Stimulated activated CD4-positive, alpha-beta T cell treated with anti-CD3 and anti-CD28 coated beads, Interleukin-15, amount 100 ng/mL, for 1 hour (primary cell): ENCODE results near the gene NDST1.
"Not testable (repeated sequence)": the region's sequence is repeated elsewhere in the genome, so short reads cannot be mapped to it uniquely, and the experiment has no call there.

ENCODE experiments used
- DNase-seq, 2 donors: peaks; one replicate each; pipeline ENCODE4 v3.0.0-alpha.2; 2020; ENCODE audit warnings: low read depth in 1 of 2, low spot score in 1 of 2

The NDST1 gene

DNA sequence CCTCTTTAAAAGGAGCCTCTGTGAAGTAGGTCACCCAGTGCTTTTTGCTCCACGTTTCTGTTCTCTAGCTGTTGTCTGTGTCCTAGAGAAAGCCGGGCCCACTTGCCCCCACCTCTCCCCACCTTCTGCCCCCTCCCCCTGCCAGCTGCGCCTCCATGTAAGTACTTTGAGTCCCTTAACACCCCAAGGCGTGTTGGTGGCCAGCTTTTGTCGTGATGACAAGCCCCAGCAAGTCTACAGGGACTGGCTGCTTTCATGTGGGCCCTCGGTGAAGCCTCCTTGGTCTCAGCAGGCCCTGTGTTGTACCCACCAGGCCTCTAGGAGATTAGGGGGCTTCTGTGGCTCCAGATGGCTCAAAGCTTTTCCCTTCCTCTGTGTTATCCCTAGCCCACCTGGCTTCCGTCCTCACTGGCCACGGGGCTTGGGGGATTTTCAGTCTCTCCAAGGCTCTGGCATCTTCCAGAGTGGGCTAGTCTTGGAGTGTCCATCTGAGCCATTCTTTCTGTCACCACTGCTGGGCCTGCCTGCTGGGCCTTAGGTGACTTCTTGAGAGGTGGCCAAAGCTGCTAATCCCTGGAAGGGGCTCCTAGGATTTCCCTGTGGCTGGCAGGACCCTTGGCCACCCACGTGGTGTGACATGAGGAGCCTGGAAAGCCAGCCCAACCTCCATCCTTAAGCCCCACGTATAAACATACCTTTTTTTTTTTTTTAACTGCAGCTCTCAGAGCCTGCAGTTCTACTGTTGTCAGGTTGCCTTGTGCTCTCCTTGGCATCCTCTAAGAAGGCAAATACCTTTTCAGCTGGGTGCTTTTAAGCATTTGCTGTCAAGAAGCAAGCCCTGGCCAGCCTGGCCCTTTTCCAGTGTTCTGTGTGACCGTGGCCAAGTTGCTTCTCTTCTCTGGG lies 1.1 kb upstream of the NDST1 start:
- no peak for DNase-seq

DNA sequence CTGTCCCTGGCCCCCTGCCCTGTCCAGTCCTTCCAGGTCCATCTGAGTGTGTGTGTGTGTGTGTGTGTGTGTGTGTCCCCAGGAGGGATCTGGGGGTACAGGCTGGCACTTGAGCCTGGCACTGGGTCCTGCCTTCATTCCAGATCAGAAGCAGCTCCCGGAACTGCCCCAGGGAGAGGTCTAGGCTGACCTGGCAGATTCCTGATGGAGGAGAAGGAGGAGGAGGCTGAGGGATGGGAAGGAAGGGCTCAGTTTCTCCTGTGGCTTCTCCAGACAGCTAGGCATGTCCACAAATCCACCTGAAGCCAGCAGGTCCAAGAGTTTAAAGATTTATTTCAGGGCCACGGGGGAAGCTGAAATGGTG lies 328 bp downstream of the NDST1 start:
- DNase-seq: no peak

DNA sequence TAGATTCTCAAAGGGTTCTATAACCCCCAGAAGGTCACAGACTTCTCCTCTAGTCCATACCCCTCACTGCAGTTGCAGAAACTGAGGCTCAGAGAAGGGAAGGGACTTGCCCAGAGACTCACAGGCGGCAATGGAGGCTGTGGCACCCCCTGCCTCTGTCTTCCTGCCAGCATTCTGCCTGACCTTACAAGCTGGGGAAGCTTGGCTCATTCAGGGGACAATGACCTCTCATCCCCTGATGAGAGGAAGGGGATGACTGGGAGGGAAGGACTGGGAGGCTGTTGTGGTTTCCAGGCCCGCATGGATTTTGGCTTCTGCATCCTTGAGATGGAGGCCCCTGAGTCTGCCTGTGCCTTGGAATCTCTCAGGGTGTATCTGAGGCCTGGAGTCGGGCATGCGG lies 897 bp downstream of the NDST1 start:
- DNase-seq: no peak

DNA sequence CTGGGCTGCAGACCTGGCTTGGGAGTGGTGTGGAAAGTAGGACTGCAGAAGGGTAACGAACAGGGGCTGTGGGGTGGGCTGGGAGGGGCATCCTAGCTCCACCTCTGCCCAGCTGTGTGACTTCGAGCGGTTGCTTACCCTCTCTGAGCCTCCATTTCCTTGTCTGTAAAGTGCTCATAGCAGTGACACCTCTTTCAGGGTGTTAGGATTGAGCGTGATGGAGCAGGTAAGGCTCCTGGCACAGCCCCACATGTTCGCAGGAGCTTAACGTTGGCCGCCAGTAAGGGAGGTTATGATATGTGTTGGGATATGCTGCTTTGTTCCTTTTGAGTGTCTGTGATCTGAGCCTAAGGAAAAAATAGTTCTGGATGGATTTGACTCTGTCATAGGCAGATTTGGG lies 2.1 kb downstream of the NDST1 start:
- no peak for DNase-seq

DNA sequence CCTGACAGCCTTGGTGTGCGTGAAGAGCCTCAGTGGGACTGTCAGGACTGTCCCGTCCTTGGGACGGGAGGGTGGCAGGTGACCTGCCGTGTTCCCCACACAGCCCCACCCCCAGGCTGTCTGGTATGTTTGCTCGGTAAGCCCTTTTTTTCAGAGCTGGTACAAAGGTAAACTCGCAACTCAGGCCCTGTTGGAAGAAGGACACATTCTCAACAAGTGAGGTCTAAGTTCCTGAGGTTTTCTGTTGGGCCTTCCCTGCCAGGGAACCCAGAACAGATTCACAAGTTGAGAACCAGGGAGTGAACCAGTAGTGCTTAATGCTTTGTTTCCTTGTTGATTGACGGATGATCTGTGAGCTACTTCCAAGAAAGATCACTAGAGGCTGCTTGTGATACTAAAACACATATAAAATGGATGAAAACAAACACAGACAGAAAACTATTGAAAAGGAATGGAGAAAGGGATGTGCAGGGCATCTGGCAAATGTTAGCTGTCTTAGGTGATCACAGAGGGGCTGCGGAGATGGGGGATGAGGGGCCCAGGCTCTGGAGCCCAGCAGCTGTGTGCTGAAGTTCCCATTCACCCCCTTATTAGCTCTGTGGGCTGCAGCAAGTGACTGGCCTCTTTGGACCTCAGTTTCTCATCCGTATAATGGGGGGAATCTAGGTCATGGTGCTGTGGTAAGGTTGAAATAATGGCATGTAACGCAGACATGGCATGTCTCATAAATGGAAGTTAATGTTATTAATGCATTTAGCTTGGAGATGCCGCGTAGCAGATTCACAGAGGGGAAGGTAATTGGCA lies 2.7 kb downstream of the NDST1 start:
- DNase-seq: no peak

DNA sequence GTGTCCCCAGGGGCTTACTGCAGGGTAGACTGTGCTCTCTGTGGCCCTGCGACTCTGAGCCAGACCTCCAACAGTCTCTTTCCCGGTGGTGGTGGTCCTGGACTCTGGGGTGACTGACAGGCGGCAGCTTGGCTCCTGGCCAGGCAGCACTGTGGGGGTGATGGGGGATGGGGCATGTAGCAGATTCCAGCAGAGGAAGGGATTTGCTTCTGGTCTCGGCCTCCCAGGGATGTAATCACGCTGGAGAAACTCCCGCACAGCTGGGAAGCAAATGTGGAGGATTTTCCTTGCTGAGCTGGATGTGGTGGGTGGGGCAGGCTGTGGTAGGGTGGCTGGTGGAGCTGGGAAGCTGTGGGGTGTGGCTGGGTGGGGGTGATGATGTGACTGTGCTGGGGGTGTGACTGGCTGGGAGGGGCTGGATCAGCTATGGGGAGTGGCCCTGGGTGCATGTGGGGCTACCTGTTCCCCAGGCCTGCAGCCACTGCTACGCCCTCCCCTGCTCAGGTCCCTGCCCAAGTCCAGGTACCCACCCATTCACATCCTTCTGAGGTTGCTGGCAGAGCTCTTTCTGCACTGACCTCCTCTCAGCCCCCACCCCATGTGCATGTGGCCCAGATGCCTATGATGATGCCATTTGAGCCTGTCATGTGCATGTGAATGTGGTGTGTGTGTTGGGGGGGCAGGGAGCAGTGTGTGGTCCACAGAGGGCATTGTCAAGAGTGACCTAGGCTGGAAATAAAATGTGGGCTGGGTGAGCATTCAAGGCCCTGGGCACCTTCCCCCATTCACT lies 3.8 kb downstream of the NDST1 start:
- DNase-seq: no peak

DNA sequence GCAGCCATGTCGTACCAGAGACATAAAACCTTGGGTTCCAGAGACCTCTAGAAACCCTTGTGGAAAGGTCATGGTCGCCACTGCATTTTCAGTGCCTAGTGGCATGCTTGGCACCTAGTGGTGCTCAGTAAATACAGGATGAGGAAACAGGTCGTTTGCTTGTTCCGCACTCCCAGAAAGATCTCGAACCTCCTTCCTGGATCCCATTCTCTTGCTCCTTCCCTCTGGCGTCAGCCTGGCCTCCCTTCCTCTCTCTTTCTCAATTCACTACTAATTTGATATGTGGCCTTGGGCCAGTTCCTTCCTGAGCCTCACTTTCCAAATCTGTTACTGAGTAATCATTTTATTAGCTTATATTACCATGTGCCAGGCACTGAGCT lies 4.4 kb downstream of the NDST1 start:
- DNase-seq: no peak

DNA sequence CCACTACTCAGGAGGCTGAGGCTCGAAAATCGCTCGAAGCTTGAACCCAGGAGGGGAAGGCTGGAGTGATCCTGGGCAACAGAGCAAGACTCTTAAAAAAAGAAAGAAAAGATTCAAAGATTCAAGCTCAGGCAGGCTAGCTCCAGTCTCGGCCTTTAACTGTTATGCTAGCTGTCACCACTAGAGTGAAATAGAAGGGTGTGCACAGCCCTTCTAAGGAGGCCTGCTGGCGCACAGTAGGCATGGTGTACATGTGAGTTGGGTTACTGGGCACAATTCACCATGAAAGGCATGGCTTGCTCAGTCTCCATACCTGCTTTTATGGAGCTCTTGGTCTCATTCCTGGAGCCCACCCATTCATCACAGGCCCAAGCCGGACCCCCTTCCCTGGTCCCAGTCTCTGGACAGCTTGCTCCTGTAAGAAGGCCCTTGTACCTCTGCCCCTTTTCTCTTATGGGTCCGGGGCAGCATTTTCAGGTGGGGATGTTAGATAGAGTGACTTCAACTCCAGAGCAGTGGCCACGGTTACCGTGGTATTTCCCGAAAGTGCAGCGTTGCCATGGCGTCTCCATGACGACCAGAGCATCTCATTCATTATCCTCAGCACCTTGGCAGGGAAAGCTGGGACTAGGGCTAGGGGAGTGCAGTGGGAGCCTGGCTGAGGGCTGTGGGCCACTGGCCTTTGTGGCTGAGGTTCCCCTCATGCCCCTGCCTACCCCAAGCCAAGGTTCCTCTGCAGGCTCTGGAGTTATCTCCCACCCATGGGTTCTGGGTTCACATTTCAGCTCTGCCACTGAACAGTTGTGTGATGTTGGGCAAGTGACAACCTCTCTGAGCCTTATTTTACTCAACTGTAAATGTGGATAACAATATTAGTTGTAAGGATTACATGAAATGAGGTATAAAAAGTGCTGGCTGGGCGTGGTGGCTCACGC lies 5.7 kb downstream of the NDST1 start:
- no peak for DNase-seq

DNA sequence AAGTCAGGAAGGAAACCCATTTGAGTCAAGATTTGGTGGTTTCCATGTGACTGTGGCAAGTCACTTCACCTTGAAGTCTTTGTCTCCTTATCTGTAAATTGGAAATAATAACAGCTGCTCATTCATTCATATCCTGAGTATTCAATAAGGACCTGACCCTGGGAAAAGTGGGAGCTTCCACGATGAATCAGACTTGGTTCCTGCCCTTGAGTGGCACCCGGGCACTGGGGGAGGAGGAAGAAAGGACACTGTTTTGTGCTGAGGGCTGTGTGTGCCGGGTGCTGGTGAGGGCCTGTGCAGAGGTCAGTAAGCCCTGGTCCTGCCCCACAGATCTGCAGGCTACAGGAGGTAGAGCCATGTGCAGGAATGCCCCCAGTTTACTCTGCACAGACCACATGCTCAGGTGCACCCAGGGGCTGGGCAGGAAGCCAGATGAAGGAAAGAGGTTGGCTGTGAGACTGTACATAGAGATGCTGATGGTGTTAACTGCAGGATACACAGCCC lies 6.8 kb downstream of the NDST1 start:
- no peak for DNase-seq

DNA sequence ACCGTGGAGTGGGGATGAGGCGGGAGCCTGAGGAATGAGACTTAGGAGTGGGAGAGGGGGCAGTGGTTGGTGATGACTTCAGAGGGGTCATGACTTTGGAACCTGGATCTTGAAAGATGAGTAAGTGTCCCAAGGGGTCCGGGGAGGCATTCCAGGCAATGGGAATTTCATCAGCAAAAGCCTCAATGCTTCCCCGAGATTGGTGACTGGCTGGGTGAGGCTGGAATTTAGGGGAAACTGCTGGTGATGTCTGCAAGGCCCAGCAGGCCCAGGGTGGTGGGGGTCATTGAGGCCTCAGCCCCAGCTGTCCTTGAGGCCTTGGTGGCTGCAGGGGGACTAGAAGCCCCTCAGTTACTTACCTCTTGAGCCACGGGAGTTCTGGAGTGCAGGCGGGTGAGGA lies 7.5 kb downstream of the NDST1 start:
- no peak for DNase-seq

DNA sequence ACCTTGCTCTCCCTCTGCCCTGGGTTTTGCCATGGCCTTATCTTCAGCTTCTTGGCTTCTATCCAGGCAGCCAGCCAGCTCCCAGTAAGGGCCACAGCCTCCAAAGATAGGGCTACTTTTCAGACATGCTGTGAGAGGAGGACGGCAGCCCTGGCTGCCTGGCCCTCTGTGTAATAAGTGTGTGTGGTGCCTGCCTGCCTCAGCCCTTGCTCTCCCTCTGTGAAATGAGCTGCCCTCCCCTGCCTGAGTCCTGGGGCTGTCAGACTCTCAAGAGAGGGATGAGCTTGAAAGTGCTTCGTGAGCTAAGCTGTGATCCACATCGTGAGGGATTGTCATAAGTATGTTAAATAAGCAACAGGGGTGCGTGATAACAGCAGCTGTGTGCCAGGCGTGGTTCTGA lies 8.1 kb downstream of the NDST1 start:
- DNase-seq: no peak

DNA sequence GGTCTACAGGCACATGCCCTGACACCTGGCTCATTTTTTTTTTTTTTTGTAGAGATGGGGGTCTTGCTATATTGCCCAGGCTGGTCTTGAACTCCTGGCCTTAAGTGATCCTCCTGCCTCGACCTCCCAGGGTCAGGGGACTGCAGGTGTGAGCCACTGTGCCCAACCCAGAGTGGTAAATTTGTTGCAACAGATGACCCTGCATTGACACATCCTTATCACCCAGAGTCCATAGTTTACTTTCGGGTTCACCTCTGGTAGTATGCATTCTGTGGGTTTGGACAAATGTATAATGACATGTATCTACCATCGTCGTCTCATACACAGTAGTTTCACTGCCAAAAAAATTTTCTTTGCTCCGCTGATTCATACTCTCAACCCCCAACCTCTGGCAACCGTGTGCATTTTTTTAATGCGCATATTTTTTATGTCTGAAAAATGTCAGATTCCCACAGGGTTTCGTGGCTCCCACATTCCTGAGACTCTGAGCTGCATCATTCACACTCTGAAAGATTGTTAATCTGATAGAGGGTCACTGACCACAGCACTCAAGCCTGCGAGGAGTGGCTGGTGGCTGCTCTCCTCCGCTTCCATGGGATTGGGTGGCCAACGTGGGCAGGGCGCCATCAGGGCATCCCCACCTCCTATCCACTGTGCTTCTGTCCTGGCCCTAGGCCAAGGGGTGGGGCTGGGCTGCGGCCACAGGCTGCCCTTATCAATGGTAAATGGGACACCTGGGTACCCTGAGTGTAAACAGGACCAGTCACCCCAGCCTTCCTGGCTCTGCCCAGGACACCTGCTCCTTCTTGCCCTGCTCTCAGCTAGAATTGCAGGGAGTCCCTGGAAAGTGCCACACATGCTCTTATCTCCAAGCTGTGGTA lies 9.6 kb downstream of the NDST1 start:
- no peak for DNase-seq

DNA sequence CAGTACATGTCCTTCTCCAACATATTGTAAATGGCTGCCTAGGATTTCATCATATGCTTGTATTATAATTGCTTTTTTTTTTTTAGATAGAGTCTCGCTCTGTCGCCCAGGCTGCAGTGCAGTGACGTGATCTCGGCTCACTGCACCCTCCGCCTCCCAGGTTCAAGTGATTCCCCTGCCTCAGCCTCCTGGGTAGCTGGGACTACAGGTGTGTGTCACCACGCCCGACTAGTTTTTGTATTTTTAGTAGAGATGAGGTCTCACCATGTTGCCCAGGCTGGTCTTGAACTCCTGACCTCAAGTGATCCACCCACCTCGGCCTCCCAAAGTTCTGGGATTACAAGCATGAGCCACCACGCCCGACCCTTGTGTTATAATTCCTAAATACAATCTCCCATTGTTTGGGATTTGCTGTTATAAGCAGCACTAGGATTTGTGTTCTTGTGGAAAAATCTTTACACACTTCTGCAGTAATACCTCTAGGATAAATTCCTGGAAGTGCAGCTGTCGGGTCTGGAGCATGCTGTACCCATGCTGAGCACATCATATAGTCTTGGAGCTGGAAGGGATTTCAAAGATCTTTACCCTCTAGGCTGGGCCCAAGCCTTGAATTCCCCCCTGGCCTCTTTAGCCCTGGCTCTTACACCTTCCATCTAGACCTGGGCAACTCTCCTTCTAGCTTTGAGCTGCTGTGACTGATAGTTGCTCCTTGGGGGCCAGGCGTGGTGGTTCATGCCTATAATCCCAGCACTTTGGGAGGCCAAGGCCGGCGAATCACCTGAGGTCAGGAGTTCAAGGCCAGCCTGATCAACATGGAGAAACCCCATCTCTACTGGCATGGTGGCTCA lies 11.0 kb downstream of the NDST1 start:
- not testable (repeated sequence) for DNase-seq

DNA sequence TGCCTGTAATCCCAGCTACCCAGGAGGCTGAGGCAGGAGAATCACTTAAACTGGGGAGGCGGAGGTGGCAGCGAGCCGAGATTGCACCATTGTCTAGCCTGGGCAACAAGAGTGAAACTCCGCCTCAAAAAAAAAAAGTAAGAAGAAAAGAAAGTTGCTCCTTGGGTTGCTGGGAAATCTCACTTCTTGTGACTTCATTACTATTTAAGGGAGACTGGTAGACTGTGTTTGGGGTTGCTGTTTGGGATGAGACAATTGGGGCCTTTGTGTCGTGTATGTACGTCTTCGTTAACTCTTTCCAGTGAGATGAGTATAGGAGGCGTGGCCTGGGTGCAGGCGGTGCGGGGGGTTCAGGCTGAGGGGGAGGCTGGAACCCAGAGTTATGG lies 11.6 kb downstream of the NDST1 start:
- DNase-seq: no peak

DNA sequence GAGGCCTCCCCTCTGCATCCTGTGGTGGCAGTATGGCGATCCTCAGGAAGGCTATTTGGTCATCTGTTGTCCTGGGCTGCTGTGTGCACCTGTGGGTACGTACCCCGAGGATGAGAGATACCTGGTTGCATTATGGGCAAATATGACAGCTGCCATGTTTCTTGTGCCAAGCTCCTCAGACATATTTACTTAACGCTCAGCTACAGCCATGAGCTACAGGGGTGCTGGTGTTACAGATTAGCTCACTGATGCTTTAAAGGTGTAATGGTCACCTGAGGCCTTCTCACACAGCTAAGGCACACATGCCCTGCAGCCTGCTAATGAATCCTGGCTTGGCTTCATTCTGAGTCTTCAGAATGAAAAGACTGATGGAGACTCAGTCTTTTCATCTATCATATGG lies 12.0 kb downstream of the NDST1 start:
- DNase-seq: no peak

DNA sequence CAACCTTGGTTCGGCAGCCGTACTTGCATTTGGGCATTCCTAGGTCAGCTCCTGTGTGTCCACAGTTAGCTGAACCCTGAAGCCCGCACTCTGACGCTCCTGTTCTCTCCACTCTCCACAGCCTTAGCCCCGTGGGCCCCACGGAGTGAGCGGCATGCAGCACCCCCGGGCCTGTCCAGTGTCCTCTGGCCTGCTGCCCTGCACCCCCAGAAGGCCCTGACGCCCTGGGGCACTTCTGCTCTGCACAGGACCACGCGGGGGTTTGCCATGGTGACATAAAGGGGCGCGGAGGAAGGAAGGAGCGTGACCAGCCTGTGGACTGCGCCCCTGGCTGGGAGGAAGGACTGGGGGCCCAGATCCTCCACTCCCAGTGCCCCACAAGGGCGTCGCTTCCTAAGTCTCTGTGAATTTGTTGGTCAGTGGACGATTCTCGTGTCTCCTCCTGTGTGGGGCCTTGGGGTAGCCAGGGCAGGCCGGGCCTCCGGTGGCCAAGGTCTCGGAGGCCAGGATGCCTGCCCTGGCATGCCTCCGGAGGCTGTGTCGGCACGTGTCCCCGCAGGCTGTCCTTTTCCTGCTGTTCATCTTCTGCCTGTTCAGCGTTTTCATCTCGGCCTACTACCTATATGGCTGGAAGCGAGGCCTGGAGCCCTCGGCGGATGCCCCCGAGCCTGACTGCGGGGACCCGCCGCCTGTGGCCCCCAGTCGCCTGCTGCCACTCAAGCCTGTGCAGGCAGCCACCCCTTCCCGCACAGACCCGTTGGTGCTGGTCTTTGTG lies 13.0 kb downstream of the NDST1 start:
- DNase-seq: no peak

DNA sequence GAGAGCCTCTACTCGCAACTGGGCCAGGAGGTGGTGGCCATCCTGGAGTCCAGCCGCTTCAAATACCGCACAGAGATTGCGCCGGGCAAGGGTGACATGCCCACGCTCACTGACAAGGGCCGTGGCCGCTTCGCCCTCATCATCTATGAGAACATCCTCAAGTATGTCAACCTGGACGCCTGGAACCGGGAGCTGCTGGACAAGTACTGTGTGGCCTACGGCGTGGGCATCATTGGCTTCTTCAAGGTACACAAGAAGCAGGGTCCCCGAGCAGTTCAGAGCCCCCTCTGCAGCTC lies 13.5 kb downstream of the NDST1 start:
- DNase-seq: no peak

DNA sequence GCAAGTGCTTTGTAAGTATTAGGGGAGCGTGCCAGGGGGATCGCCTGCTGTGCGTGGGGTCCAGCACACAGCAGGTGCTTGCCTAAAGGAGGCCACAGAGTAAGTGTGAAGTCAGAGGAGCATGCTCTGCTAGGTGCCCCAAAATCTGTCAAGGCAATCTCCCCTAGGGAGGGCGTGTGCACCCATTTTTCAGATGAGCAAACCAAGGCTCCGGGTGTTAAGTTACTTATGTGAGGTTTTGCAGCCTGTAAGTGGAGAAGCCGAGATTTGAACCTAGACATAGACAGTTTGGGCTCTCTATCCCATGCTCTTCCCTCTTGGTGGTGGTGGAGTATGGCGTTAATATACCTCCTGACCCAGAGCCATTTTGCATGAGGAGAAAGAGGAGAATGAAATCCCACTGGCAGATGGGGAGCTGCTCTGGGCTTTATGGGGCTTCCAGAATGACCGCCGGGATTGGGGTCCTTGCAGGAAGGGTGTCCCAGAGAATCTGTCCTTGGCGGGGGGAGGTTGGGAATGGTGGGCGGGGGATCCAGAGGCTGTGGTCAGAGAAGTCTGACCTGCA lies 14.1 kb downstream of the NDST1 start:
- DNase-seq: no peak
